Right atrium auricular region (tissue), 2 donors: ENCODE results near the gene NRG3. TPM values are rescaled to one million over a fixed set of nuclear protein-coding genes. Genes with fewer than 3 reads are reported as not detected.

Experiments
- DNase-seq: peaks from one replicate; pipeline ENCODE4 v3.0.0-alpha.2; 2019; ENCODE audit warnings: low spot score
- H3K27ac ChIP-seq, 2 donors: fragments of 200-600 bp; sonication (generic); 1 replicate in 1 of 2; 2 replicates in 1 of 2; pipeline ENCODE4 v1.5.1; 2016 to 2019
- H3K27me3 ChIP-seq, 2 donors: fragments of 200-600 bp; sonication (generic); one replicate each; pipeline versions ENCODE4 v1.5.1 to v1.6.0; 2017 to 2019
- H3K36me3 ChIP-seq: fragments of 200-600 bp; sonication (generic); one replicate; pipeline ENCODE4 v1.5.1; 2016
- H3K4me1 ChIP-seq, 2 donors: fragments of 200-600 bp; sonication (generic); one replicate each; pipeline versions ENCODE4 v1.5.1 to v1.6.0; 2017 to 2019
- H3K4me3 ChIP-seq, 2 donors: fragments of 200-600 bp; sonication (generic); 1 replicate in 1 of 2; 2 replicates in 1 of 2; pipeline ENCODE4 v1.5.1; 2017 to 2019; ENCODE audit warnings: mild to moderate bottlenecking in 1 of 2, moderate library complexity in 1 of 2
- H3K9me3 ChIP-seq, 2 donors: fragments of 200-600 bp; sonication (generic); one replicate each; pipeline ENCODE4 v1.5.1; 2019
- total RNA-seq, 2 donors: library from RNA; depleted of rRNA; stranded (reverse); fragments of >200 nt; gene quantifications; one replicate each; pipeline ENCODE4 v1.1.0, GENCODE V29; 2016
- TF ChIP-seq, protein P1 (sequence below), 2 donors: fragments of 200-600 bp; sonication (generic); IDR thresholded peaks; one replicate each; pipeline ENCODE4 v1.5.1; 2019; ENCODE audit warnings: antibody characterized with exemption in 2 of 2

The NRG3 gene
- total RNA-seq, 2 donors from 2014 or later = 0.70 to 1.4 TPM

DNA sequence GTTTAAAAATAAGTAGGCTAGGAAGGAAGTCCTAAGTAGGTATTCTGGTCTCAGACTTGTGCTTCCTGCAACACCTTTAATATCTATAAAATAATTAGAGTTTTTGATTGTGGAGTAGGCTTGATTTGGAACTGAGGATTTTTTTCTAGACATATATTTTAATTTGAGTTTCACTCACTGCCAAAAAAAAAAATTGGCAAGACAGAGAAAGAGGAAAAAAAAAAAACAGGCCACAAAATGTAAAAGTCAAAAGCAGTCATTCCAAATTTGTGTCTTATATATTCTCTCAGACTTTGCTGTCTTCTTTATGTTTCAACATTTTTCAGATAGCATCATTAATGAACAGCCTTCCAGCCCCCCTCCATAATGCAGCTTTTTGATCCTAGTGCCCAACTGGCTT lies 346.1 kb downstream of the NRG3 start:
- no peaks in the 10 kb centered on the region for H3K36me3 ChIP-seq
- H3K4me1 ChIP-seq = no peaks in the 10 kb centered on the region
- no peak for DNase-seq
- no peaks in the 10 kb centered on the region for H3K27me3 ChIP-seq
- H3K27ac ChIP-seq = no peak overlapping the region
- no peak overlapping the region for H3K4me3 ChIP-seq
- TF ChIP-seq, protein P1, sequence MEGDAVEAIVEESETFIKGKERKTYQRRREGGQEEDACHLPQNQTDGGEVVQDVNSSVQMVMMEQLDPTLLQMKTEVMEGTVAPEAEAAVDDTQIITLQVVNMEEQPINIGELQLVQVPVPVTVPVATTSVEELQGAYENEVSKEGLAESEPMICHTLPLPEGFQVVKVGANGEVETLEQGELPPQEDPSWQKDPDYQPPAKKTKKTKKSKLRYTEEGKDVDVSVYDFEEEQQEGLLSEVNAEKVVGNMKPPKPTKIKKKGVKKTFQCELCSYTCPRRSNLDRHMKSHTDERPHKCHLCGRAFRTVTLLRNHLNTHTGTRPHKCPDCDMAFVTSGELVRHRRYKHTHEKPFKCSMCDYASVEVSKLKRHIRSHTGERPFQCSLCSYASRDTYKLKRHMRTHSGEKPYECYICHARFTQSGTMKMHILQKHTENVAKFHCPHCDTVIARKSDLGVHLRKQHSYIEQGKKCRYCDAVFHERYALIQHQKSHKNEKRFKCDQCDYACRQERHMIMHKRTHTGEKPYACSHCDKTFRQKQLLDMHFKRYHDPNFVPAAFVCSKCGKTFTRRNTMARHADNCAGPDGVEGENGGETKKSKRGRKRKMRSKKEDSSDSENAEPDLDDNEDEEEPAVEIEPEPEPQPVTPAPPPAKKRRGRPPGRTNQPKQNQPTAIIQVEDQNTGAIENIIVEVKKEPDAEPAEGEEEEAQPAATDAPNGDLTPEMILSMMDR (IDR thresholded peaks at IDR 0.05) = no peak
- no peaks in the 10 kb centered on the region for H3K9me3 ChIP-seq

DNA sequence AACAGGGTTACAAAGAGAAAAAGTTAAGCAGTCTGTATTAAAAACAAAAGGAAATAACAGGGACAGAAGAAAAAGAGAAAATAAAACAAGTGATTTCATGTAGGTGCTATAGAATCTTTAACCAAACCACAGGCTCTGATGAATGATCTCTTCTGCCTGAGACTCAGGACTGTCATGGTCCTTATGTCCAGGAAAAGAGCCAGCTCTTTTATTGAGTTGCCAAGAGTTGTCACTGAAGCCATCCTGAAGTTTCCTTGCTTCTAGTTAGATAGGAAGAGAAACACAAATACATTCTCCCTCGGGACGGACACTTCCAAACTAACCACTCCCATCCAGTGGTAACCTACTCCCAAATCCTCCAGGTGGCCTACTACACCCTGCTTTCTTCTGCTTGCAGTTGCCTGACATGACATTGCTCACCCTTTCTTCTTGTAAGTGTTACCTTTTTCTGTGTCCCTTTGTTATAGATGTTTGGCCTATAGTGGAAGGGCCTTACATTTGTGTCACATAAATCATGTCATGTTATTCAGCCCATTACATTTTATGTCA lies 346.7 kb downstream of the NRG3 start:
- H3K4me1 ChIP-seq = no peaks in the 10 kb centered on the region
- H3K27me3 ChIP-seq = no peaks in the 10 kb centered on the region
- no peaks in the 10 kb centered on the region for H3K36me3 ChIP-seq
- no peak overlapping the region for H3K4me3 ChIP-seq
- no peaks in the 10 kb centered on the region for H3K9me3 ChIP-seq
- no peak overlapping the region for H3K27ac ChIP-seq
- TF ChIP-seq, protein P1 (IDR thresholded peaks at IDR 0.05) = no peak
- DNase-seq = no peak

DNA sequence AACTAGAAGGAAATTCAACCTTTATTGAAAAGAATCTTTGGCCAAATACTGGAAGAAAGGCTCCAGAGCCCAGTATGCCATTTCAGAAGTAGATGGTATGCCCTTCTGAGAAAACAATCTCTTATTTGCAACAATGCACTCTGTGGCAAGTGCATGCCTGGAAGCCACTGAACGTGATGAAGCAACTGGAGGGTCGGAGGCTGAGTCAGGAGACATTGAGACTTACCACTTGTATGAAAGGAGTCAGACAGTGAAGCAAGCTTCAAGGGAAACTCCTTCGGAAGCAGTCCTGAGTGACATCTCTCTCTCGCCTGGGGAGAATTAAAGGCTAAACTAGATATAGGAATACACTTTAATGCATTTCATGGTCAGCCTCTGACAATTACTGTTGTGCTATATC lies 353.7 kb downstream of the NRG3 start:
- TF ChIP-seq, protein P1 (IDR thresholded peaks at IDR 0.05) = no peak
- DNase-seq = no peak
- Histone ChIP-seq H3K27me3 (no peaks in the 10 kb centered on the region), H3K36me3 (no peaks in the 10 kb centered on the region), H3K4me1 (no peaks in the 10 kb centered on the region), H3K4me3 (no peak overlapping the region), H3K27ac (no peak overlapping the region), H3K9me3 (no peaks in the 10 kb centered on the region)

- no peak for DNase-seq
- Histone ChIP-seq H3K27me3 (no peaks in the 10 kb centered on the region), H3K9me3 (no peaks in the 10 kb centered on the region)
Observed at GRCh38 chr10:82234173-82234572, 359.2 kb downstream of the NRG3 start.

DNA sequence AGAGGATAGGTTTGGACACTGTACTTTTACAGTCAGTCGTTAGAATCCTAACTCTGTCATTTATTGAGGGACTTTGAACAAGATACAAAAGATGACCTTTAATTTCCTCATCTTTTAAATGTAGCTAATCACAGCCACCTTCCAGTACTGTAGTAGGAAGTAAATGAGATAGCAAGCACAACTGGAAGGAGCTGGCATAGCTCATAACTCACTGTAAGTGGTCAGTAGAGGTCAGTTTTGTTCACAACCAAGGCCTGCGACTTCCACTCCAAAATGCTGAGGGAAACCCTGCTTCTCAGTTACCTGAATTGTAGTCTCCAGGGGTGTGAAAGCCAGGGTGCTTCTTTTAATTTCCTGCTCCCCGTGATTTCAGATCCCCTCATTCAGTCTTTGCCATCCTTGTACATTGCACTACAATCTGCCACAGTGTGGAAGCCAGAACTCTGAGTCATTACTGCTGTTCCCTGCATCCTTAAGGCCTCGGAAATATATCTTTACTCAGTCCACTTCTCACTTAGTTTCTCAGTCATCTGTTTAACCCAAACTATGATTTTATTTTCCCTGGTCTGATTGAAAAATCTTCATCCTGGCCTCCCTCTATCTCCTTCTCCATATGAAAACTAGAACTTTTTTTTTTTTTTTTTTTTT lies 361.2 kb downstream of the NRG3 start:
- TF ChIP-seq, protein P1 (IDR thresholded peaks at IDR 0.05) = no peak
- Histone ChIP-seq H3K9me3 (no peaks in the 10 kb centered on the region), H3K4me3 (no peak overlapping the region), H3K27me3 (no peaks in the 10 kb centered on the region), H3K27ac (no peak overlapping the region), H3K4me1 (no peaks in the 10 kb centered on the region), H3K36me3 (no peaks in the 10 kb centered on the region)
- no peak for DNase-seq

More at GRCh38 chr10:82234173-82234572, 359.2 kb downstream of the NRG3 start:
- no peaks in the 10 kb centered on the region for H3K4me1 ChIP-seq
- H3K4me3 ChIP-seq = no peak overlapping the region
- TF ChIP-seq, protein P1 (IDR thresholded peaks at IDR 0.05) = no peak
- H3K36me3 ChIP-seq = no peaks in the 10 kb centered on the region
- no peak overlapping the region for H3K27ac ChIP-seq

- Histone ChIP-seq H3K9me3 (peaks cover 0 to 7% of the 10 kb centered on the region in 2 donors), H3K4me1 (no peaks in the 10 kb centered on the region), H3K27me3 (no peaks in the 10 kb centered on the region), H3K4me3 (no peak overlapping the region), H3K27ac (no peak overlapping the region), H3K36me3 (no peaks in the 10 kb centered on the region)
- DNase-seq = no peak
- TF ChIP-seq, protein P1 (IDR thresholded peaks at IDR 0.05) = no peak
Observed at GRCh38 chr10:82238291-82238690, 363.3 kb downstream of the NRG3 start.
